Endothelial cell of umbilical vein (primary cell): ENCODE measurements around the gene PRKAG2. TPM values are rescaled to one million over a fixed set of nuclear protein-coding genes. Genes with fewer than 3 reads are reported as not detected.

Experiments
- BruUV-seq: library from RNA; stranded (reverse); fragments of 400-500 nt; replicated peaks from 2 replicates; lab custom pipeline; 2021; lab: Mats Ljungman, UMichigan
- CTCF ChIA-PET: fragments of 300-600, 350-600 bp; sonication (Branson Sonifier 250); formaldehyde crosslinking; loops from one replicate; lab custom pipeline; 2021; ENCODE audit warnings: antibody characterized with exemption, inconsistent platforms; lab: Charles Lee
- POLR2A ChIA-PET: fragments of 300-600, 350-600 bp; sonication (Branson Sonifier 250); formaldehyde crosslinking; loops from one replicate; lab custom pipeline; 2021; ENCODE audit warnings: antibody characterized with exemption, inconsistent platforms; lab: Charles Lee
- DNase-seq: peaks from one replicate; pipeline ENCODE4 v3.0.0-alpha.2; 2011; ENCODE audit warnings: low read depth, low spot score
- FAIRE-seq: peaks from 2 replicates; lab custom pipeline; 2011; peaks lifted over from hg19 to GRCh38; lab: Jason Lieb, UNC
- H2AFZ ChIP-seq: 2 replicates; pipeline ENCODE4 v1.6.0; 2012; ENCODE audit warnings: low read depth, low read length, control low read depth, inconsistent platforms
- H3K27ac ChIP-seq: 2 replicates; pipeline ENCODE4 v1.5.1; 2011; ENCODE audit warnings: low read depth, mild to moderate bottlenecking, control low read depth, low read length, moderate library complexity; ENCODE audit not compliant: insufficient read depth
- H3K27me3 ChIP-seq, 2 experiments: 2 replicates each; pipeline versions ENCODE4 v1.6.0 to v1.6.1; 2011; ENCODE audit warnings: low read length in 2 of 2, mixed read lengths in 1 of 2; ENCODE audit not compliant: control insufficient read depth in 2 of 2, insufficient read depth in 2 of 2
- H3K36me3 ChIP-seq, 2 experiments: 2 replicates in 1 of 2; 3 replicates in 1 of 2; pipeline ENCODE4 v1.5.1; 2011; ENCODE audit warnings: low read length in 2 of 2, mild to moderate bottlenecking in 1 of 2, moderate library complexity in 1 of 2; ENCODE audit not compliant: control insufficient read depth in 2 of 2, insufficient read depth in 2 of 2; ENCODE audit errors: extremely low read depth in 1 of 2
- H3K4me1 ChIP-seq: 3 replicates; pipeline ENCODE4 v1.5.1; 2011; ENCODE audit warnings: mild to moderate bottlenecking, low read length; ENCODE audit not compliant: control insufficient read depth, insufficient read depth; ENCODE audit errors: extremely low read depth
- H3K4me2 ChIP-seq: 2 replicates; pipeline ENCODE4 v1.6.1; 2011; ENCODE audit warnings: low read length, control low read depth, mixed read lengths; ENCODE audit not compliant: insufficient read depth
- H3K4me3 ChIP-seq, 3 experiments: fragments of 200-600 bp in 1 of 3; sonication (generic), shearing (Covaris generic) in 1 of 3; replicated peaks in 1 of 3; 2 replicates each; pipeline ENCODE4 v1.5.1; 2011 to 2016; ENCODE audit warnings: control low read depth in 3 of 3, low read length in 3 of 3, mild to moderate bottlenecking in 2 of 3, inconsistent platforms in 1 of 3, low read depth in 1 of 3, moderate library complexity in 1 of 3; ENCODE audit not compliant: insufficient read depth in 1 of 3
- H3K79me2 ChIP-seq: 2 replicates; pipeline ENCODE4 v1.6.0; 2012; ENCODE audit warnings: low read length, inconsistent platforms; ENCODE audit not compliant: control insufficient read depth, insufficient read depth
- H3K9ac ChIP-seq: replicated peaks from 2 replicates; pipeline ENCODE3; 2011; ENCODE audit warnings: low read length, control low read depth; ENCODE audit not compliant: insufficient read depth; ENCODE audit errors: extremely low read depth
- H3K9me1 ChIP-seq: replicated peaks from 3 replicates; pipeline ENCODE4 v1.6.0; 2011; ENCODE audit warnings: mild to moderate bottlenecking, low read length; ENCODE audit not compliant: control insufficient read depth, insufficient read depth; ENCODE audit errors: extremely low read depth
- H3K9me3 ChIP-seq: replicated peaks from 2 replicates; pipeline ENCODE4 v1.5.1; 2012; ENCODE audit warnings: low read length, inconsistent platforms; ENCODE audit not compliant: control insufficient read depth, insufficient read depth
- H4K20me1 ChIP-seq: replicated peaks from 2 replicates; pipeline ENCODE3; 2011; ENCODE audit warnings: mild to moderate bottlenecking, low read length; ENCODE audit not compliant: control insufficient read depth, insufficient read depth; ENCODE audit errors: extremely low read depth
- CTCF ChIP-seq, 2 donors: IDR thresholded peaks; 1 replicate in 1 of 2; 2 replicates in 1 of 2; pipeline ENCODE4 v1.5.1; 2011; ENCODE audit warnings: low read length in 2 of 2, mild to moderate bottlenecking in 2 of 2, moderate library complexity in 2 of 2, control low read depth in 1 of 2, inconsistent platforms in 1 of 2, low read depth in 1 of 2; ENCODE audit not compliant: insufficient read depth in 1 of 2; ENCODE audit errors: extremely low read depth in 1 of 2
- EZH2 ChIP-seq: IDR thresholded peaks from 2 replicates; pipeline ENCODE4 v1.6.1; 2012; ENCODE audit warnings: borderline replicate concordance, low read depth, mild to moderate bottlenecking, moderate library complexity, low read length, inconsistent platforms; ENCODE audit not compliant: severe bottlenecking
- FOS ChIP-seq: IDR thresholded peaks from 2 replicates; pipeline ENCODE4 v1.6.1; 2011; ENCODE audit warnings: mild to moderate bottlenecking, low read length, moderate library complexity, borderline replicate concordance; ENCODE audit not compliant: insufficient read depth
- GATA2 ChIP-seq: IDR thresholded peaks from 2 replicates; pipeline ENCODE4 v1.7.0; 2011; ENCODE audit warnings: low read depth, mild to moderate bottlenecking, moderate library complexity, mixed read lengths, low read length; ENCODE audit not compliant: insufficient read length, insufficient read depth
- JUN ChIP-seq: IDR thresholded peaks from 2 replicates; pipeline ENCODE4 v1.6.1; 2011; ENCODE audit warnings: borderline replicate concordance, low read depth; ENCODE audit not compliant: insufficient read length, insufficient read depth
- MAX ChIP-seq: IDR thresholded peaks from 2 replicates; pipeline ENCODE4 v1.6.1; 2011; ENCODE audit not compliant: insufficient read depth, insufficient read length
- MYC ChIP-seq: IDR thresholded peaks from one replicate; pipeline ENCODE4 v1.6.1; 2011; ENCODE audit warnings: mild to moderate bottlenecking, low read depth, low read length
- POLR2A ChIP-seq: IDR thresholded peaks from 2 replicates; pipeline ENCODE4 v1.6.1; 2012; ENCODE audit warnings: low read depth, mild to moderate bottlenecking, control low read depth, low read length
- POLR2AphosphoS5 ChIP-seq: IDR thresholded peaks from 2 replicates; pipeline ENCODE4 v1.6.1; 2012; ENCODE audit warnings: low read depth, mild to moderate bottlenecking, control low read depth, low read length, moderate library complexity; ENCODE audit not compliant: insufficient read depth
- dilution Hi-C: fragments of 300-500 bp; cut with MboI; formaldehyde crosslinking; loops from one replicate; pipeline ENCODE4 v1.15.0; 2019; ENCODE audit warnings: low sequenced_read_pairs; ENCODE audit not compliant: extremely low pct_ligation_motif_present
- intact Hi-C: fragments of 100-400 bp; cut with micrococcal nuclease; formaldehyde crosslinking; loops from one replicate; pipeline ENCODE4 v1.10.0; 2022
- polyA plus RNA-seq, 4 experiments: library from polyadenylated mRNA; depleted of rRNA in 3 of 4; stranded (reverse) in 3 of 4; unstranded in 1 of 4; fragments of >200 nt; gene quantifications; 2 replicates each; pipeline versions ENCODE4 v1.2.1 to v1.2.3, GENCODE V29; 2011 to 2012; ENCODE audit warnings: missing spikeins in 1 of 4
- total RNA-seq: library from RNA; stranded (reverse); gene quantifications from 2 replicates; pipeline ENCODE4 v1.2.3, GENCODE V29; 2021

The PRKAG2 gene
- total and polyA plus RNA-seq, 2 donors (not counting 3 experiments of a cell fraction or from before 2014, with no cell fraction given), result 19.3 to 51.5 TPM

GRCh38 chr7:151626422-151627115 is 250.3 kb downstream of the PRKAG2 start:
- no peaks in the 10 kb centered on the region for H3K9me1 ChIP-seq
- no peaks in the 10 kb centered on the region for H3K27me3 ChIP-seq
- dilution Hi-C loops (no loop called here), intact Hi-C loops (loop anchor here (1.0 kb wide), 1 partner anchor 128 kb away; no protein-coding TSS in a partner anchor)
- peaks cover 49% of the 10 kb centered on the region for H3K4me1 ChIP-seq
- no TSS peak for BruUV-seq
- no peak overlapping the region for H3K27ac ChIP-seq
- no peaks in the 10 kb centered on the region for H4K20me1 ChIP-seq
- H3K9me3 ChIP-seq, result no peaks in the 10 kb centered on the region
- peaks cover 89% of the 10 kb centered on the region for H3K79me2 ChIP-seq
- no peak overlapping the region for H3K4me3 ChIP-seq
- peaks cover 0 to 3% of the 10 kb centered on the region in 2 experiments for H3K36me3 ChIP-seq
- no peak overlapping the region for H3K4me2 ChIP-seq
- ChIA-PET CTCF (interaction anchor here (1.2 to 2.5 kb wide), 3 partner anchors 34 to 127 kb away, joined by 3 to 7 read pairs (median 5); no protein-coding TSS in a partner anchor), POLR2A (no interaction called here)
- H2AFZ ChIP-seq, result no peak overlapping the region
- peak; percentile 40 for FAIRE-seq
- H3K9ac ChIP-seq, result no peak overlapping the region
- TF ChIP-seq CTCF (IDR thresholded peaks at IDR 0.05; ENCODE audit: extremely low read depth in 1 of 2, insufficient read depth in 1 of 2, low read depth in 1 of 2, low read length in 2 of 2) (peak; percentile 16 to 34), POLR2A (no peak)
- no peak for DNase-seq

GRCh38 chr7:151625606-151626005 is 251.3 kb downstream of the PRKAG2 start:
- H3K9me3 ChIP-seq, result no peaks in the 10 kb centered on the region
- FAIRE-seq, result no peak
- BruUV-seq, result no TSS peak
- no peak for TF ChIP-seq CTCF (IDR thresholded peaks at IDR 0.05; ENCODE audit: extremely low read depth in 1 of 2, insufficient read depth in 1 of 2, low read depth in 1 of 2, low read length in 2 of 2)
- no peak for TF ChIP-seq POLR2A
- no peak for TF ChIP-seq EZH2
- no peak for TF ChIP-seq MAX
- TF ChIP-seq MYC, result no peak
- TF ChIP-seq JUN, result no peak
- no peak for TF ChIP-seq GATA2
- no peak for TF ChIP-seq FOS
- no peak for TF ChIP-seq POLR2AphosphoS5
- CTCF ChIA-PET, result interaction anchor here (0.9 to 2.5 kb wide), 5 partner anchors 26 to 128 kb away, joined by 3 to 7 read pairs (median 3); no protein-coding TSS in a partner anchor
- no peak for DNase-seq
- intact Hi-C loops, result loop anchor here (1.0 to 2.0 kb wide), 2 partner anchors 25 to 129 kb away; no protein-coding TSS in a partner anchor
- peaks cover 44% of the 10 kb centered on the region for H3K4me1 ChIP-seq
- H3K9ac ChIP-seq, result no peak overlapping the region
- H3K27ac ChIP-seq, result peak overlapping the region; percentile 60
- no peaks in the 10 kb centered on the region for H4K20me1 ChIP-seq
- peaks cover 90% of the 10 kb centered on the region for H3K79me2 ChIP-seq
- H3K36me3 ChIP-seq, result peaks cover 0 to 3% of the 10 kb centered on the region in 2 experiments
- no peak overlapping the region for H2AFZ ChIP-seq
- no peaks in the 10 kb centered on the region for H3K27me3 ChIP-seq
- POLR2A ChIA-PET, result interaction anchor here (0.6 to 1.0 kb wide), 2 partner anchors 24 to 39 kb away, joined by 3 to 4 read pairs; no protein-coding TSS in a partner anchor
- dilution Hi-C loops, result no loop called here
- peak overlapping the region; percentile 14 for H3K4me2 ChIP-seq
- no peaks in the 10 kb centered on the region for H3K9me1 ChIP-seq
- H3K4me3 ChIP-seq, result no peak overlapping the region
